GM18909 (cell line): ENCODE results near the gene CENPB.
"Not testable (repeated sequence)": the region's sequence is repeated elsewhere in the genome, so short reads cannot be mapped to it uniquely, and the experiment has no call there.

Experiments
- ATAC-seq: cut with Tn5 transposase; IDR thresholded peaks from one replicate; pipeline ENCODE4 v1.9.1; 2021; ENCODE audit warnings: mild to moderate bottlenecking; ENCODE audit not compliant: unreplicated experiment, poor library complexity

CENPB gene, protein sequence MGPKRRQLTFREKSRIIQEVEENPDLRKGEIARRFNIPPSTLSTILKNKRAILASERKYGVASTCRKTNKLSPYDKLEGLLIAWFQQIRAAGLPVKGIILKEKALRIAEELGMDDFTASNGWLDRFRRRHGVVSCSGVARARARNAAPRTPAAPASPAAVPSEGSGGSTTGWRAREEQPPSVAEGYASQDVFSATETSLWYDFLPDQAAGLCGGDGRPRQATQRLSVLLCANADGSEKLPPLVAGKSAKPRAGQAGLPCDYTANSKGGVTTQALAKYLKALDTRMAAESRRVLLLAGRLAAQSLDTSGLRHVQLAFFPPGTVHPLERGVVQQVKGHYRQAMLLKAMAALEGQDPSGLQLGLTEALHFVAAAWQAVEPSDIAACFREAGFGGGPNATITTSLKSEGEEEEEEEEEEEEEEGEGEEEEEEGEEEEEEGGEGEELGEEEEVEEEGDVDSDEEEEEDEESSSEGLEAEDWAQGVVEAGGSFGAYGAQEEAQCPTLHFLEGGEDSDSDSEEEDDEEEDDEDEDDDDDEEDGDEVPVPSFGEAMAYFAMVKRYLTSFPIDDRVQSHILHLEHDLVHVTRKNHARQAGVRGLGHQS

DNA sequence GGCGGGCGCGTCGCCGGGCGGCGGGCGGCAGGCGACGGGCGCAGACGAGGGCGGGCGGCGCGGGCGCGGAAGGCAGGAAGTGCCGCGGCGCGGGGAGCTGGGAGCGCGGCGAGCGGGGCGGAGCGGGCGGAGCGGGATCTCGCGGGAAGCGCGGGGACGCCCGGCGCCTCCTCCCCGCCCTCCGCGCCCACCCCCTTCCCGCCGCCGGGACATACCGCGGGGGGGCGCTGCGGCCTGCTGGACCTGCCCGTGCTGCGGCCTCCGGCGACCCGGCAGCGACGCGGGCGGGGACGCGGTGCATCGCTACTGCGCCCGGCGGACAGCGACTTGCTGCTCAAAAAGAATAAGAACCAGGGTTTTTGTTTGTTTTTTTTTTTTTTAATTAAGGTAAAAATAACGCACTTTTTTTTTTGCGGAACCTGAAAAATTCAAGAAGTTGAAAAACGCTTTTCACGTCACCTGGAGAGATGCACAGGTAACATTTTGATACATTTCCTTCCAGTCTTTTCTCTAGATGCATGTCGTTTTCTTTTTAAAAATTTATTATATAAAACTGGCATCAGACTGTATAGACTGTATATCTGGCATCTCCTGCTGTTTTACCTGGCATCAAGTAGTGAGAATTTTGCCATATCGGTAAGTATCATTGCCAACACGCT, at the start of gene CENPB:
Gene CENPB (minus strand): TSS at position 76 of the 659 bp plus-strand sequence. CDS start 257 bp downstream, outside the sequence.
- peak; percentile 83 for ATAC-seq

DNA sequence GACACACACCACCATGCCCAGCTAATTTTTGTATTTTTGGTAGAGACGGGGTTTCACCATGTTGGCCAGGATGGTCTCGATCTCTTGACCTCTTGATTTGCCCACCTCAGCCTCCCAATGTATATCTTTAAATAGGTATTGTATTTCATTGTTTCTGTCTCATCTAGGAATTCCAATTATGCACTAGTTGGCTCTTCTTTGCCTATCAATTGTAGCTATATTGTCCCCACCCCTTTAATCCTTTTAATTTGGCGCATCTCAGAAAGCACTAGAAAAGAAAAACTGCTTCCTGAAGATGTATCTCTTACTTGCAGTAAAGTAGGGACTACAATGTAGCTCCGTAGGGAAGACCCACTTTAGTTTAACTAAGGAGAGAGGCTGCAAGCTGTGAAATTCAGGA, 49.6 kb upstream of the CENPB start:
- ATAC-seq, result no peak

DNA sequence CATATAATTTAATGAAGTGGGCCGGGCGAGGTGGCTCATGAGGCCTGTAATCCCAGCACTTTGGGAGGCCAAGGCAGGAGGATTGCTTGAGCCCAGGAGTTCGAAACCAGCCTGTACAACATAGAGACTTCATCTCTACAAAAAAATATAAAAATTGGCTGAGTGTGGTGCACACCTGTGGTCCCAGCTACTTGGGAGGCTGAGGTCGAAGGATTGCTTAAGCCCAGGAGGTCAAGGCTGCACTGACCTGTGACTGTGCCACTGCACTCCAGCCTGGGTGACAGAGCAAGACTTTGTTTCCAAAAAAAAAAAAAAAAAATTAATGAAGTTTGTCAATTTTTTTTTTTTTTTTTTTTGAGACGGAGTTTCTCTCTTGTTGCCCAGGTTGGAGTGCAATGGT, 43.4 kb upstream of the CENPB start:
- ATAC-seq, result not testable (repeated sequence)

DNA sequence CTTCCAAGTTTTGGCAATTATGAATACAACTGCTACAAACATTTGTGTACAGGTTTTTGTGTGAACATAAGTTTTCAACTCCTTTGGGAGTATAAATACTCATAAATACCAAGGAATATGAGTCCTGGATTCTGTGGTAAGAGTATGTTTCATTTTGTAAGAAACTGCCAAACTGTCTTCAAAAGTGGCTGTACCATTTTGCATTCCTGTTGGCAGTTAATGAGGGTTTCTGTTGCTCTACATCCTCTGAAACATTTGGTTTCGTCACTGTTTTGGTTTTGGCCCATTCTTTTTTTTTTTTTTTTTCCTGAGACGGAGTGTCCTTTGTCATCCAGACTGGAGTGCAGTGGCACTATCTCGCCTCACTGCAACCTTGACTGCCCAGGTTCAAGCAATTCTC, 42.3 kb upstream of the CENPB start:
- no peak for ATAC-seq

DNA sequence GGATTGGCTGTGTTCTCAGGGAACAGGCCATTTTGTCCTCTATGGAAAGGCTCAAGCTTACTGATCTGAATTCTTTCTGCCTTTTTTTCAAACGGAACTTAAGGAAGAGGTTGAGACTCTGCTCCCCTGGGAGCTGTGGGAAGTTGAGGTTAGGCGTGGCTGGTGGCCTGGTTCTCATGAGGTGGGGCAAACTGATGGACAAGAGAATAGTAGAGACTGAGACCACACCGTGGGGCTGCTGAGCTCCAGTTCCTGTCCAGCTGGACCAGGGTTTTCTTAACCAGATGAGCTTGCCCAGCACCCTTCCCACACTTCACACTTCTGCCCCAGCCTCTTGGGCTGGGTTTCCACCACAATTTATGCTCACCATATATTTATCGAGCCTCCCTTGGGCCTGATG, 39.9 kb upstream of the CENPB start:
- ATAC-seq, result no peak

DNA sequence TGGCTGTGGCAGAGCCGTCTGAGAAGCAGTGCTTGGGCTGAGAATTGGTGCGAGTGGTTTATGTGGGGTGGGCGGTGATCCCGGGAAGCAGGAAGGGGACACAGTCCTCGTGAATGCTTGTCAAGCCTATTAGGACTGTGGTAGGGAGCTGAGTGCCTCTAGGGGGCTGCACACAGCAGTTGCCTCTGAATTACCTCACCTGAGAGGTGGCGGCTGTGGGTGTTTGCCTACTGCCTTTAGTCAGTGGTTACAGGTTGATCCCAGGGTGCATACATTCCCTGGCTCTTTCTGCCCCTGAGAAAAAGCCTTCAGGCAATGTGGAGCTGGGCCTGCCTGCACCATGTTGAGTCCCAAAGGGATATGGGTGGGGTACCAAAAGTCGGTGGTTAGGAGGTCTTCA, 39.0 kb upstream of the CENPB start:
- ATAC-seq, result no peak

DNA sequence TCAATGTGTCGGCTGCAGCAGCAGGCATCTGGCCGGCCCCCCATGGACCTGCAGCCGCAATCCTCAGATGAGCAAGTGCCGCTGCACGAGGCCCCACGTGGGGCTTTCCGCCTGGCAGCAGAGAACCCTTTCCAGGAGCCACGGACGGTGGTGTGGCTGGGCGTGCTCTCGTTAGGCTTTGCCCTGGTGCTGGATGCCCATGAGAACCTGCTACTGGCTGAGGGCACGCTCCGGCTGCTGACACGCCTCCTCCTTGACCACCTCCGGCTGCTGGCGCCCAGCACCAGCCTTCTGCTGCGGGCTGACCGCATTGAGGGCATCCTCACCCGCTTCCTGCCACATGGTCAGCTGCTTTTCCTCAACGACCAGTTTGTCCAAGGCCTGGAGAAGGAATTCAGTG, 37.3 kb upstream of the CENPB start:
- no peak for ATAC-seq

DNA sequence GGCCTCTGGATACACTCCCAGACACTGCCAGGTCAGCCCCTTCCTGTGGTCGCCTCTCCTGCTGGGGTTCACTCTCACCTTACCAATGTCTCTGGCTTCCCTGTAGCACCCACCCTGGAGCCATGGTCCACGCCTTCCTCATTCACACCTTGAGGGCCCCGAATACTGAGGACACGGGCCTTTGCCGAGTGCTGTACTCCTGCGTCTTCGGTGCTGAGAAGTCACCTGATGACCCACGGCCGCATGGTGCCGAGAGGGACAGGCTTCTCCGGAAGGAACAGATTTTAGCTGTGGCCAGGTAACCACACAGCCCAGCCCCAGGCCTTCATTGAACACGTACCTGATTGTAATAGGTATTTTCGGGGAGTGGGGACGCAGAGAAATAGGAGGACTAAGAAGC, 35.5 kb upstream of the CENPB start:
- no peak for ATAC-seq

DNA sequence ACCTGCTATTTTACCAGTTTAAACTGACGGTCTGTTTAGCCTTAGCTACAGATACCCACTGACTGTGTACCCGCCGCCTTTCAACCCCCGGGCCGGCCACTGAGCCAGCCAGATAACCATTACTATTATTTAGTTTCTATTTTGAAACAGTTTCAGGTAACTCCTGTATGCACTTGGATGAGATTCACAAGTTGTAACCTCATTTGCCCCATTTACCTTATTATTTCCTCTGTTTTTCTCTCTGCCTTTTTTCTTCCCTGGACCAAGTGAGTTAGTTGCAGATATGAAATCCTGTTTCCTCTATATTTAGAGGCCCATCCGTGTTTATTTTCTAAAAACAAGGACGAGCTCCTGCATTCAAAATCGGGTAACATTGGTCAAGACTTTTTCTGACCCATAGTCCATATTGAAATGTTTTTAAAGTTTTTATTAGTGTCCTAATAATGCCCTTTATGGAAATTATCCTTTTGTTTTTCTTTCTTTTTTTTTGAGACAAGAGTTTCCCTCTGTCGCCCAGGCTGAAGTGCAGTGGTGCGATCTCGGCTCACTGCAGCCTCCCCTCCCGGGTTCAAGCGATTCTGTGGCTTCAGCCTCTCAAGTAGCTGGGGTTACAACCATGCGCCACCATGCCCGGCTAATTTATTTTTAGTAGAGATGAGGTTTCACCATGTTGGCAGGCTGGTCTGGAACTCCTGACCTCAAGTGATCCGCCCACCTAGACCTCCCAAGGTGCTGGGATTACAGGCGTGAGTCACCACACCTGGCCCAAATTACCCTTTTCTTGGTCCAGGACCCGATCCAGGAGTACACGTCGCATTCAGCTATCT, 34.6 kb upstream of the CENPB start:
- peak; percentile 1 for ATAC-seq

DNA sequence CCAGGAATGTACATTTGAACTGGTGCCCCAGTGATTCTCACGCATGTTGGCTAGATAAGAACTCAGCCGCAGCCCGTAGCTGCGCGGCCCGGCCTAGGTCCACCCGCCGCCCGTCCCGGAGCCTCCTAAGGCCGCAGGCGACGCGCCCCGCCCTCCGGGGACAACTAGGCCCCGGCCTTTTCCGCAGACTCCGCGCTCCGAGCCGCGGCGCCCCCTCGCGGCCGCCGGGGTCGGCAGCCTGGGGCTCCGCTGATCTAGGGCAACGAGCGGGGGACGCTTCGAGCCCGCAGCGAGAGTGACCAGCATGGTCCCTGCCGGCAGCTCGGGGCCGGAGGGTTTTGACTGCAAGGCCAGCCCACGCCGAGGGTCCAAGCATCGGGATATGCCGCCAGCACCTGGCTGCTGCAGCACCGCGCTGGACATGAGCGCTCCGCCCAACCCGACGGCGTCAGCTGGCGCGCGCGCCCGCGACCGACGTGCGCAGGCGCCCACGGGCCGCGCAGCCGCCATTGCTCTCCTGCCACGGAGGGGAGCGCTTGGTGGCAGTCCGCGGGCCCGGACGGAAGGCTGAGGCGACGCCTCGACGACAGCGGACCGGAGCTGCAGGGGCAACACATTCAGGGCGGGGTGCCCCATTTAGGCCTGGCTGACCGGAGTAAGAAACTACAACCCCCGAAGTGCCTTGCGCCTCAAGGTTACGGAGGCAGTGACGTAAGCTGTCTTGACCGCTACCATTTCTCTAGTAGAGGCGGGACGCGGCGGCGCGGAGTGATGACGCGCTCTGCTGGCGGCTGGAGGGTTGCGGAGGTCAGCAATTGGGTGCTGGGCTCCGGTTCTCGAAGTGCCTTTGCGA, 33.7 kb upstream of the CENPB start, which contains the start of gene AP5S1:
Gene AP5S1 (plus strand): TSS at position 500 of the 853 bp plus-strand sequence. CDS start 1,571 bp downstream, outside the sequence.
- peak; percentile 82 for ATAC-seq

DNA sequence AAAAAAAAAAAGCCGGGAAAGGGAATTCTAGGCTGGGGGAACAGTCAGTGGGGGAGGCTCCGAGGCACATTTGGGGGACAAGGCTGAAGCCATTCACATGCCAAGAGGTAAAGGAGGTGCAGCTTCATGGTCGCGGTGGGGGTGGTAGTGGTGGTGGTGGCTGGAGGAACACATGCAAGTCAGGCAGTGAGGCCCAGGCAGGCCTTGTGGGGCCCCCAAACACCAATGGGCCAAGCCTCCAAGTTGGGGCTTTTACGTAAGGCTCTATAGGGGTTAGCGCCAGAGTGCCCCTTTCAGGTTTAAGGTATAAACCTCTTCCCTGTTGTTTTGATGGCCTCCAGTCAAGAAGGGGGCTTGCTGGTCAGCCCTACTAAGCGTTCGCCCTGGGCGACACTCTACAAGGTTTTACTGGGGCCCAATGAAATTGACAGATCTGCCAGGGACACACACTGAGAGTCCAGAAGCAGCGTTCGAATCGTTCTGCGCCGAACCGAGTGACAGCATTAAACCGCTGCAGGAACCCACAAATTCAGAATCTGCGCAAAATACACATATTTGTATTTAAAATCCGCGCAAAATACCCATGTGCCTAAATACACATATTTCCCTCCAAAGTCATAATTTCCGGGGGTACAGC, 33.0 kb upstream of the CENPB start:
- ATAC-seq, result no peak

DNA sequence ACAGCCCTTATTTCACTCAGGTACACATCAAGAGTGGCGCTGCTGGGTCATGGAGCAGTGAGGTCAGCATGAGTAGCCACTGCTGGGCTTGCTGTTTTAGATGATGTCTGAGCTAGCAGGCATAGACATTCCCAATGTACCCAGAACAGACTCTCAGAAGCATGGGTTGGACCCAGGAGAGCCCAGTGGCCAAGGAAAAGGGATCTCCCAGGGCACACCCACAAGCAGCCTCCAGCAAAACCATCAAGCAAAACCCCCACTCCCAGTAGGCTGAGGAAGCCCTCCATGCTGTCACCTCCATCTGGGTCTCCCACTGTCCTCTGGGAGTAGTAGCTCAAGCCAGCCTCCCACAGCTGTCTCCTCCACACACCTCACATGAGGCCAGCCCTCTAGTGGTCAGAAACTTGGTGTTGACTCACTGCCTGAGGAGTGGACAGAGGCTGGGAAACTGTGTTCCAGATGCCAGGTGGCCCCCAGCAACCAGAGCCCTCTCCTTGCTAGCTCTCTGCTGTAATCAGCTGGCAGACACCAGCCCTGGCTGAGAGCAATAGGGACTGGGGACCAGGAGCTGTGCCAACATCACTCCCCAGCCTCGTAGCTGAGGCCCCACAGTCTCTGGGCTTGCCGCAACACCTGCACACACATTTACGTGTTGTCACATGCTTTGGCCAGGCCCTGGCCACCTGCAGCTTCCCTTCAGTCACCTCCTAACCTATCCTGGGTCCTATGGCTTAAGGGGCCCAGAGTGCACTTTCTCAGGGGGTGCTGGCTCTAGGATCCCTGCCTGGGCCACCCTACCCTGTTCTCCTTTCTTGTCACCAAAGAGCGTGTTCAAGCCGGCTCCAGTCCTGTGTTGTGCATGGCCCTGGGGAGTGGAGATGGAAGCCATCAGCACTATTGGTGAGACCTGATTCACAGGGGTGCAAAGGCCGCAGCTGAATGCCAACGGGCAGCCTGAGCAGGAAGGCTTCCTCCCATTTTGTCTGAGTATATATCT, 31.9 kb upstream of the CENPB start:
- no peak for ATAC-seq

DNA sequence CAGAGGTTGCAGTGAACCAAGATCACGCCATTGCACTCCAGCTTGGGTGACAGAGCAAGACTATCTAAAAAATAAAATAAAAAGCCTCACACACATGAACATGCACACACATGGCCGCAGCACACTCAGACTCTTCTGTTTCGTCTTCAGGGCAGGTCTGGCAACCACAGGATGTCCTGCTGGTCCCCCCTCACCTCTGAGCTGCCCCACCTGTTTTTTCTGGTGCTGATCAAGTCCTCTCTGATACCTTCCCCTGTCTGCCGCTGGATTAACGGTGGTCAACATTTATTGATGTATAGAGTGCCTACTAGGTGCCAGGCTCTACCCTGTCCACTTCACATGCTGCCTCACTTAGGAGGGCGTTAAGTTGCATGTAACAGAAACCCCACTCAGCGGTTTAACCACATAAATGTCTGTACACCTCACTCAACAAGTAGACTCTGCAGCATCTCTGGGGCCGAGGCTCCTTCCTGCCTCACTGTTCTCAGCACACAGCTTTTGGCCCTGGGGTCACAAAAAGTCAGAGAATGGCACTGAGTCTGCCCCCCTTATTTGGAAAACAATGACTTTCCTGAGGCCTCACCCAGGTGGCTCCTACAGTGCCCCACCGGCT, 29.3 kb upstream of the CENPB start:
- ATAC-seq, result no peak

DNA sequence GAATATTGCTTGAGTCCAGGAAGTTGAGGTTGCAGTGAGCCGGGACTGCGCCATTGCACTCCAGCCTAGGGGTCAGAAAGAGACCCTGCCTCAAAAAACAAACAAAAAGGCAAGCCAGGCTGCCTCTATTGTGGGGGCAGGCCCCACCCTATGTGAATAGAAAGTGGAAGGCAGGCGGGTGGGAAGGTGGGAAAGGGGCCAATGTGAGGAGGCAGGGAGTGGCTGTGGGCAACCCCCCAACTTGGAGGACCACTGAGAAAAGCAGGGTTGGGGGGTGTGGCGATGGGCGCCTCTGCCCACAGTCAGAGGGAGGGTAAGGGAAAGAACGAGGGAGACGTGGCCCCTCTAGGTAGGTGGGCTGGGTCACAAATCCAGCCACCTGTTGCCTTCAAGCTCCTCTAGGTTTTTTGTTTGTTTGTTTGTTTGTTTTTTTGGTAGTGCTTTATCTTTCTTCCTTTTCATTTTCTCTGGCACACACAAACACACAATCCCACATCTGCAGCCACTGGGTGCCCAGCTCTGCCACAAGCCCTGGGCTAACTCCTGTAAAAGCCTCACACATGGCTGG, 28.5 kb upstream of the CENPB start:
- no peak for ATAC-seq

DNA sequence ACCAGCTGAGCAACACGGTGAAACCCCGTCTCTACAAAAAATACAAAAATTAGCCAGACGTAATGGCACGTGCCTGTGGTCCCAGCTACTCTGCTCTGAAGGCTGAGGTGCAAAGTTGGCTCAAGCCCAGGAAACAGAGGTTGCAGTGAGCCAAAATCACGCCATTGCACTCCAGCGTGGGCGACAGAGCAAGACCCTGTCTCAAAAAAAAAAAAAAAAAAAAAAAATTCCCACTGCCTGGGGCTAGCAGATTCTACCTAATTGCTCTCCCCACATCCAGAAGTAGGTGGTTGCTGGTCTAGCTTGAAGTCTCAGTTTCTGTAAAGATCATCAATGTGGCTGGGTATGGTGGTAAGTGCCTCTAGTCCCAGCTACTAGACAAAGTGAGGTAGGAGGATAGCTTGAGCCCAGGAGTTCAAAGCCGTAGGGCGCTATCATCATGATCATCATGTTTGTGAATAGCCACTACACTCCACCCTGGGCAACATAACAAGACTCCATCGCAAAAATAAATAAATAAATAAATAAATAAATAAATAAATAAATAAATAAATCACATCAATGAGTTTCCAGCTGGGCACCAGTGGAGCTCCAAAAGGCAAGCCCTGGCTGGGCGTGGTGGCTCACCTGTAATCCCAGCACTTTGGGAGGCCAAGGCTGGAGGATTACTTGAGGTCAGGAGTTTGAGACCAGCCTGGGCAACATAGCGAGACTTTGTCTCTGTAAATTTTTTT, 27.5 kb upstream of the CENPB start:
- no peak for ATAC-seq

DNA sequence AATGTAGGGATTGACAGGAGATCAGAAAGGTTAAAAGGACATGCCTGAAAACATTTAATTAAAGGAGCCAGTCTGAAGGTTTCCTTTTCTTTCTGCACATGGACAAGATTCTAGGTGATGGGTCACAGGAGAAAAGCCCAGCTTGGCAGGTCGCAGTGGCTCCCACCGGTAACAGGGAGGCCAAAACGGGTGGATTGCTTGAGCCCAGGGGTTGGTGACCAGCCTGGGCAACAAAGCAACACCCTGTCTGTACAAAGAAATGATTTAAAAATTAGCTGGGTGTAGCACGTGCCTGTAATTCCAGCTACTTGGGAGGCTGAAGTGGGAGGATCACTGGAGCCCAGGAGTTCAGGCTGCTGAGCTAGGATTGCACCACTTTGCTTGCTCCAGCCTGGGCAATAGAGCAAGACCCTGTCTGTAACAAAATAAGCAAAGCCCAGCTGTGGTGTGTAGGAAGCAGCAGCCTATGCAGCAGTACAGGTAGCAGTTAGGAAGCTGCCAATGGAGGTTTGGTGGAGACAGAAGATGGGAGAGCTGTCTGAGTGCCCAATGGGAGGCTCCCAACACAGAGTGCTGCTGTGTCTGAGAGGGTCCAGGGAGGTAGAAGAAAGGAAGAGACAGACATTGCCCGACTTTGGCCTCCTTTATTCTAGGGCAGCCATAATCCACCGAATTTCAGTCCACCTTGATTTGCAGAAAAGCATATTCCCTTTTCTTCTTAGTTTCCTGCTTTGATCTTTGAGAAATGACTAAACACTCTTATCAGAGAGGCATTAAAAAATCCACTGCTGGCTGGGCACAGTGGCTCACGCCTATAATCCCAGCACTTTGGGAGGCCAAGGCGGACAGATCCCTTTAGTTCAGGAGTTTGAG, 26.7 kb upstream of the CENPB start:
- no peak for ATAC-seq
